GM18951 (cell line): ENCODE measurements around the gene BMPER.

Experiments used
- POLR2A ChIP-seq: IDR thresholded peaks from 4 replicates; pipeline ENCODE4 v1.6.1; 2011; ENCODE audit warnings: mild to moderate bottlenecking; ENCODE audit not compliant: insufficient read length, insufficient read depth; ENCODE audit errors: extremely low read depth
- in situ Hi-C: fragments of 300-500 bp; cut with MboI; formaldehyde crosslinking; loops from one replicate; pipeline ENCODE4 v1.12.0; 2022; ENCODE audit warnings: low sequenced_read_pairs, mixed read lengths, inconsistent platforms; ENCODE audit not compliant: unreplicated experiment

BMPER gene

GRCh38 chr7:33901847-33902246 lies 3.5 kb upstream of the BMPER start:
- in situ Hi-C loops, result no loop called here

DNA sequence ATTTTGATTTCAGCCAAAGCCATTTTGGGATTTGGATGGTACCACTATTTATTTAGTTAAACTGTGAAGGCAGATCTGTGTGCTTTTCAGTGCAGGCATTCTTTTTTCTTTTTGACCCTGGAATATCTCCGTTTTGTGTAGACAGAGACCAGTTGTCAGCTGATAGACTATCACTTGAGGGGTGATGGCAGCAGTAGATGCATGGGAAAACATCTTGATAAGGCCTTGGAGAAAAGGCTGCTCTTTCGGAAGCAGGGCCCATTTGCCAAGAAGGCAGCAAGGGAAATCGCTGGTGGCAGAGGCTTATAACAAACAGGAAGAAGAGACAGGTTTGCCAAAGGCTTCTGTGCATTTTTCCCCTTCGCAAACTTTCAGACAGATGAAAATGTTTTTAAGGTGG lies 2.6 kb upstream of the BMPER start:
- in situ Hi-C loops, result no loop called here
- no peak for TF ChIP-seq POLR2A

More at GRCh38 chr7:33901847-33902246, 3.5 kb upstream of the BMPER start:
- TF ChIP-seq POLR2A, result no peak

DNA sequence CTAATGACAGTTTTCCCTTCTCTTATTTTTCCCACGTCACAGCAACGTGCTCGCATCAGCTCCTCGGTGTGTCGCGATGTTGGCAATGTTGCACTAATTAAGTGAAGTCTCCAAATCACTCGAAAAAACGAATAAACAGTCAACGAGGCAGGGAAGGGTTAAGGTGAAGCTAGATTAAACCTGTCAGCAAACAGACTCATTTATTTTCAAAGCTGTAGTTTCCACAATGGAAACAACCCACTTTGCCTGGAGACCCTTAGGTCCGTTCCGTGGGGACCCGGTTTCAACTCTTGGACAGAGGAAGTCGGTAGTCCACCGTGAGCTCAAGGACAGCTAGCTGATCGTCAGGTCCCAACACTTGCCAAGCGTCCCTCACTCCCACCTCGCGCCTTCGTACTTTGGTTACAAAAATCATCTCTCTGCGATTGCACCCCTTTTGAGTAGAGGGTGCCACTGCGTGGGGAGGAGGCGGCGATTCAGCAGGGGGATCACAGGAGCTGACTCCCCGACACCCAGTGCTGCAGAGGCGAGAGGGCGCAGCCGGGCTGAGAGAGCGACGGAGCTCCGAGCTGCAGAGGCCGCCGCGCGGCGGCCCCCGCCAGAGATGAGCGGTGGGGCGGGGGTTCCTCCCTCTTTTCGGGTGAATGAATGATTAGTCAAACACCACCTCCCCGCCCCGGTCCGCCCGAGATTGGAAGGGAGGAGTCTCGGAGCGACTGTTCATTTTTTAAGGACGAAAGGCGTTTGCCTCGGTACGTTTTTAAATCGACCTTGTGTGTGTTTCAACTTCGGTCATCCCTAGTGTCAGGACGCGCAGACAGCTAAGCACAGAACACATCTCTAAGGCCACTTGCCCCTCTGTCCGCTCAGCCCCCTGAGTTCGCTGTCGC lies 1.3 kb upstream of the BMPER start:
- in situ Hi-C loops, result no loop called here

GRCh38 chr7:33904681-33905388 lies 504 bp upstream of the BMPER start:
- TF ChIP-seq POLR2A, result no peak
- in situ Hi-C loops, result no loop called here

More for the DNA sequence above, 1.3 kb upstream of the BMPER start:
- no peak for TF ChIP-seq POLR2A

DNA sequence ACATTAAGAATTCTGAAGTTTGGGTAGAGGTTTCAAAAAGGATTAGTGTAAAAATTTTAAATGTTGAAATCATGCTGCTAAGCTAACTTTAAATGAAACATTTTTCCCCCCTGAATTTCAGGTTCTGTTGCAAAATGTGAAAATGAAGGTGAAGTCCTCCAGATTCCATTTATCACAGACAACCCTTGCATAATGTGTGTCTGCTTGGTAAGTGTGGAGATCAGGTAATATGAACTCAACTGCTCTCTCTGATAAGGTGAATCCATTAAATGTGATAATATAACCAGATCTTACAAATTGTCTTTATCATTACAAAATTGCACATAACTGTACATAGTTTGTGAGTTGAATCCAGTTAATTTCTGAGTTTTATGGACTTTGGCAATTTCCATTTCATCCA lies 1.4 kb downstream of the BMPER start:
- in situ Hi-C loops, result no loop called here
- TF ChIP-seq POLR2A, result no peak

GRCh38 chr7:33907625-33908024 lies 2.3 kb downstream of the BMPER start:
- in situ Hi-C loops, result no loop called here
- TF ChIP-seq POLR2A, result no peak

DNA sequence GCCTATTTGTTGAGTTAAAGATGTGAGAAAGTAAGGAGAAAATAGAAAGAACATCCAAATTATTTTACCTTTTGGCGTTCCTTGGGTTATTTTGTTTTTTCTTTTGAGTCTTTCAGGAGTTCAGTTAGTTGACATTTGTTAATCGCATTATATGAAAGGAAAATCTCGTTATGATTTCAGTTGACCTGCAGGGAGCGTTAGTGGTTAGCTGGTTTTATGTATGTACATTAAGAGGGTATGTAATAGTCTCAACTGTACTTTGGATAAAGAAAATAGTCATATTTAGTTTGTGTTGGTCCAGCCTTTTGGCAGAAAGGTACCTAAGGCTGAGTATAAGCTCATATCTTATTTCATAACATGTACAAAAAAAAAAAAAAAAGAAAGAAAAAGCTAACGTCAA lies 4.0 kb downstream of the BMPER start:
- no peak for TF ChIP-seq POLR2A
- in situ Hi-C loops, result no loop called here

GRCh38 chr7:33909755-33910154 lies 4.4 kb downstream of the BMPER start:
- in situ Hi-C loops, result no loop called here
- no peak for TF ChIP-seq POLR2A

DNA sequence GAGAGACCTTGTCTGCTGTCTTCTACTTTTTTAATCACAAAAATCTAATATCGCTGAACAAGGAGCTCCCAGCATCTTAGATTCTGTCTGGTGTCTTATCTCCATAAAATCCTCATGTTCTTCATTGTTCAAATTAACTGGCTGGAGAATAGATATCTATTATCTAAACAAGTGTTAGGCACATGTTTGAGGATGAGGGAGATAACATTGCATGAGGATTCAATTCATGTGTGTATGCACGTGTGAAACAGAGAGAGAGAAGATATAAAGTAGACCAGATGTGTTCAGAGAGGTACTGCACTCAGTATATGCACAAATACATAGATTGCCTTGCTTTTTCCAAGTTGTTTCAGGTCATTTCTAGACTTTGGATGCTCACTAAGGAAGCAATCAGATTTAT lies 5.4 kb downstream of the BMPER start:
- no peak for TF ChIP-seq POLR2A
- in situ Hi-C loops, result no loop called here

DNA sequence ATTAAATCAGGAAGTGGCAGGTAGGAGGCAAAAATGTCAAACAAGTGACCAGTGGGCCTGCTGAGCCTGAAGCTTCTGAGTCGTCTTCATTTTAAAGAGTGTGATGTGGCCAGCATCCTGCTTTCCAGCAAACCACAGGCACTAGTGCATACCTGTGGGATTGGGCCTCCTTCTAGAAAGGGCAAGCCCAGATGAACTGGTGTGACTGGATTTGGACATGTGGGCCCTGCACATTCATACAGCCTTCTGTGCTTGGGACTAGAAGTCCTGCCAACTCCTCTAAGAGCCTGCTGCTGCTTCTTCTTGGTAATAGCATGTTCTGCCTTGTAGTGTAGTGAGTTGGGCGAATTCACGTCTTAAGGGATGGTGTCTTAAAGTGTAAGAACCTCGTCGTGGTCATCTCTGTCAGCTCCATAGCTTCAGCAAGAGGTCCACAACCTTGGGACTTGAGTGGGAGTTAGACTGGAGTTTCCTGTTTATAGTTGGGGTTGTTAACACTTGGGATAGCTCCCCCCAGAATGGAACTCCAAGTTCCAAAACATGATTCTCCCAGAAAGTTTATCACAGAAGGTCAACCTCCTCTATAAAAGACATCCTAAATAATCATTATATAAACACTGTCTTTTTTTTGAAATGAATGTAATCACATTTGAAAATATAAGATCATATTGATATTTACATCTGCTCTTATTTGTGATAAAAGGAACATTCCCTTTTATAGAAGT lies 11.2 kb downstream of the BMPER start:
- no peak for TF ChIP-seq POLR2A
- in situ Hi-C loops, result no loop called here

GRCh38 chr7:33917661-33918060 lies 12.3 kb downstream of the BMPER start:
- in situ Hi-C loops, result no loop called here
- TF ChIP-seq POLR2A, result no peak

DNA sequence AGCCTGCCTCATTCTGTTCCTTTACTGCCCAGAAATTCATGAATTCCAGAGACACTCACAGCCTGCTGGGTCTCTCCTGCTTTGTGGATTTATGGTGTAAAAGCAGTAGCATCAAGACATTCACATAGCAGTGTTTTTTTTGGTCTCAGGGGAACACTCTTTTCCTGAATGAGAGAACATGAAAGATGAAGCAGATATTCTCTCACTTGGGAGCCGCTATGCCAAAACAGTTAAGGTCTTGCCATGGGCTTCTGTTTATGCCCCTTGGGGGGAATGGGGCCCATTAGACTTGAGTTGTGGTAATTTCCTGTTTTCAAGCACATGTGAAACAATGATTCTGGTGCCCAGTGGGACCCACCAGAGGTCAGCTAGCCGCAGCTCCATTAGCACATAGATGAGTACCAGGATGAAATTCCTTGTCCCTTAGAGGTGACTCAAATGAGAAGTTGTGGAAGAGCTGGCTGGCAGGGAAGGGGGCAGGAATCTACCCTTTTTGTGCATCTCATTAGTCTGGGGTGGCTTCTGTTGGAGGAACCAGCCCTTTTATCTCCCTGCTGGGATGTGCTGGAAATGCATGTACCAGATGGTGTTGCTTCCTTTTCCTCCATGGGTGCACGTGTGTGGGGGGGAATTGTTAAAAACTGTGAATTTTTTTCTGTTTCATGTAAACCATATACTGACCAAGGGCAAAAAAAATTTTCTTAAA lies 13.3 kb downstream of the BMPER start:
- in situ Hi-C loops, result no loop called here

DNA sequence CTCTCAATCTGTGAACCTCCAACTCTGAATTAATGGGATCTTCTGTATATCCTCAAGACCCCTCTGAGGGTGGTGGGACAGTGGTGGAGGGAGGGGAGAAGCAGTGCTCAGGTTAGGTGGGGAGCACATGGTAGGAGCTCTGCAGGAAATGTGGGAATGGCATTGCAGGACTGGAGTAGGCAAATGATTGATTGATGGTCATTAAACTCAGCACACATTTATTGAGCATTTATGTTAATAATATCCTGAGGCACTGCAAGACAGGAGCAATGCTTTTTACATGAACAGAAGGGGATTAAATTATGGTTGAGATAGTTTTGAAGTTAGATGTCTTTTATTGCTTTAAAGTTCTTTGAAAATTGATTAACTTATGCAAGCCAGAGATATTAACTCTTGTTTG lies 14.1 kb downstream of the BMPER start:
- in situ Hi-C loops, result no loop called here
- TF ChIP-seq POLR2A, result no peak

More for the DNA sequence above, 13.3 kb downstream of the BMPER start:
- no peak for TF ChIP-seq POLR2A

GRCh38 chr7:33921216-33921938 lies 16.0 kb downstream of the BMPER start:
- in situ Hi-C loops, result no loop called here
- no peak for TF ChIP-seq POLR2A
